K562 (cell line): ENCODE results near the gene ROS1. TPM values are rescaled to one million over a fixed set of nuclear protein-coding genes. Genes with fewer than 3 reads are reported as not detected.

Experiments used
- BRF1 ChIP-seq: IDR thresholded peaks from 3 replicates; pipeline ENCODE4 v1.6.1; 2011; ENCODE audit warnings: borderline replicate concordance, mild to moderate bottlenecking; ENCODE audit not compliant: insufficient read length; ENCODE audit errors: extremely low read depth
- GATAD2A ChIP-seq: fragments of 450-650 bp; IDR thresholded peaks from 2 replicates; pipeline ENCODE4 v1.6.1; 2017
- HMG20B ChIP-seq: fragments of 250-450 bp; sonication (Bioruptor Pico); IDR thresholded peaks from 2 replicates; pipeline ENCODE4 v1.5.0; 2021; ENCODE audit warnings: mild to moderate bottlenecking
- LCOR ChIP-seq: sonication (generic); formaldehyde crosslinking; IDR thresholded peaks from 2 replicates; pipeline ENCODE4 v1.8.0; 2022; ENCODE audit warnings: mild to moderate bottlenecking, missing genetic modification reagents
- SUPT5H ChIP-seq: fragments of 450-650 bp; IDR thresholded peaks from 2 replicates; pipeline ENCODE4 v1.6.1; 2016
- ZKSCAN3 ChIP-seq: fragments of 250-450 bp; sonication (Bioruptor Pico); IDR thresholded peaks from 2 replicates; pipeline ENCODE4 v1.4.0; 2020
- ZNF384 ChIP-seq: IDR thresholded peaks from 2 replicates; pipeline ENCODE4 v1.6.1; 2012; ENCODE audit warnings: low read depth, low read length, improper control_type of control experiment
- ZNF584 ChIP-seq: fragments of 200-800 bp; sonication (Bioruptor generic); IDR thresholded peaks from 2 replicates; pipeline ENCODE4 v1.6.1; 2016; ENCODE audit warnings: low read depth, mild to moderate bottlenecking, missing genetic modification characterization, missing compliant biosample characterization
- ZNF79 ChIP-seq: fragments of 250-450 bp; sonication (Bioruptor Pico); IDR thresholded peaks from 2 replicates; pipeline ENCODE4 v1.4.0; 2020; ENCODE audit warnings: low read depth, mild to moderate bottlenecking, moderate library complexity
- polyA plus RNA-seq, 8 experiments: library from polyadenylated mRNA; depleted of rRNA in 4 of 8; stranded (reverse) in 5 of 8; unstranded in 3 of 8; fragments of >200 nt; fragmentation: Nextera tagmentation in 2 of 8; fragmentation: Illumina TruSeq in 1 of 8; extraction: Ambion mirVana in 2 of 8; extraction: Trizol in 1 of 8; gene quantifications; 2 replicates each; pipeline versions ENCODE4 v1.2.1 to v1.2.3, GENCODE V29; 2011 to 2014; ENCODE audit warnings: inconsistent platforms in 1 of 8, missing spikeins in 1 of 8
- total RNA-seq, 7 experiments: library from RNA; depleted of rRNA in 6 of 7; stranded (reverse); fragments of >200 nt in 6 of 7; fragmentation: Illumina TruSeq in 2 of 7; extraction: Trizol in 2 of 7; gene quantifications; 2 replicates each; pipeline versions ENCODE4 v1.2.1 to v1.2.3, GENCODE V29; 2011 to 2021; ENCODE audit warnings: low replicate concordance in 1 of 7
- TF ChIP-seq, protein P1 (sequence below): sonication (generic); formaldehyde crosslinking; IDR thresholded peaks from 2 replicates; pipeline ENCODE4 v1.8.0; 2023; ENCODE audit warnings: missing genetic modification reagents, mild to moderate bottlenecking, borderline replicate concordance
- TF ChIP-seq, protein P2 (sequence below): fragments of 450-650 bp; IDR thresholded peaks from 2 replicates; pipeline ENCODE4 v1.6.1; 2016; ENCODE audit warnings: low read depth
- TF ChIP-seq, protein P3 (sequence below): fragments of 450-650 bp; IDR thresholded peaks from one replicate; pipeline ENCODE4 v1.6.1; 2018; ENCODE audit warnings: mild to moderate bottlenecking, moderate library complexity; ENCODE audit not compliant: partially characterized antibody

ROS1 gene
- total and polyA plus RNA-seq, 9 of the 15 experiments (the other 6 are each of a cell fraction or from before 2014, with no cell fraction given) = under 0.01 to 0.16 (median 0.04) TPM; not detected in 6

DNA sequence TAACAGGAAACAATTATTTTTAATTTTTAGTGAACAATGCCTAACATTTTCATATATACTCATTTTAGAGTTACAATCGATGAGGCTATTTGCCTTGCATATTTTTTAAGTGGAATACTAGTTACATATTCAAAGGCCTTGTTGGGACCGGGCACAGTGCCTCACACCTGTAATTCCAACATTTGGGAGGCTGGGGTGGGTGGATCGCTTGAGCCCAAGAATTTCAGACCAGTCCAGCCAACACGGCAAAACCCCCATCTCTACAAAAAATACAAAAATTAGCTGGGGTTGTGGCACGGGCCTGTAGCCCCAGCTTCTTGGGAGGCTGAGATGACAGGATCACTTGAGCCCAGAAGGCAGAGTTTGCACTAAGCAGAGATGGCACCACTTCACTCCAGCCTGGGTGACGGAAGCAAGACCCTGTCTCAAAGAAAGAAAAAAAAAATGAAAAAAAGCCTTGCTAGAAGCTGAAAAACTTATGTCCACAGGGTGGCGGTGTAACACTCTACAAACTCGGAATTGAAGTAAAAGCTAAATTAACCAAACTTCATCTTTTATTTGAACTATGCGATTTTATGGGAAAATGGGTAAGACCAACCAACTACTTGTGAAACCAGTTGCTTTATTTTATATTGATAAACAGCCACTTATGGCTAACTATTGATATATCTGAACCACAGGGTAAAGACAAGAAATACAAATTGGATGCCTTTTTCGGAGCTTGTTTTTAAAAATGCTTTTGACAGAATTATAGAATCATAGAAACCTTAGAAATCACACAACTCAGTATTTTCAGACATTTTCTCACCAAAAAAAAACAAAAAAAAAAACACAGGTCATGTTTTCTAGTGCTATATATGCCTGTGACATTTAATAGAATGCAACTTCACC lies 24.1 kb upstream of the ROS1 start (continued):
- TF ChIP-seq, protein P1, sequence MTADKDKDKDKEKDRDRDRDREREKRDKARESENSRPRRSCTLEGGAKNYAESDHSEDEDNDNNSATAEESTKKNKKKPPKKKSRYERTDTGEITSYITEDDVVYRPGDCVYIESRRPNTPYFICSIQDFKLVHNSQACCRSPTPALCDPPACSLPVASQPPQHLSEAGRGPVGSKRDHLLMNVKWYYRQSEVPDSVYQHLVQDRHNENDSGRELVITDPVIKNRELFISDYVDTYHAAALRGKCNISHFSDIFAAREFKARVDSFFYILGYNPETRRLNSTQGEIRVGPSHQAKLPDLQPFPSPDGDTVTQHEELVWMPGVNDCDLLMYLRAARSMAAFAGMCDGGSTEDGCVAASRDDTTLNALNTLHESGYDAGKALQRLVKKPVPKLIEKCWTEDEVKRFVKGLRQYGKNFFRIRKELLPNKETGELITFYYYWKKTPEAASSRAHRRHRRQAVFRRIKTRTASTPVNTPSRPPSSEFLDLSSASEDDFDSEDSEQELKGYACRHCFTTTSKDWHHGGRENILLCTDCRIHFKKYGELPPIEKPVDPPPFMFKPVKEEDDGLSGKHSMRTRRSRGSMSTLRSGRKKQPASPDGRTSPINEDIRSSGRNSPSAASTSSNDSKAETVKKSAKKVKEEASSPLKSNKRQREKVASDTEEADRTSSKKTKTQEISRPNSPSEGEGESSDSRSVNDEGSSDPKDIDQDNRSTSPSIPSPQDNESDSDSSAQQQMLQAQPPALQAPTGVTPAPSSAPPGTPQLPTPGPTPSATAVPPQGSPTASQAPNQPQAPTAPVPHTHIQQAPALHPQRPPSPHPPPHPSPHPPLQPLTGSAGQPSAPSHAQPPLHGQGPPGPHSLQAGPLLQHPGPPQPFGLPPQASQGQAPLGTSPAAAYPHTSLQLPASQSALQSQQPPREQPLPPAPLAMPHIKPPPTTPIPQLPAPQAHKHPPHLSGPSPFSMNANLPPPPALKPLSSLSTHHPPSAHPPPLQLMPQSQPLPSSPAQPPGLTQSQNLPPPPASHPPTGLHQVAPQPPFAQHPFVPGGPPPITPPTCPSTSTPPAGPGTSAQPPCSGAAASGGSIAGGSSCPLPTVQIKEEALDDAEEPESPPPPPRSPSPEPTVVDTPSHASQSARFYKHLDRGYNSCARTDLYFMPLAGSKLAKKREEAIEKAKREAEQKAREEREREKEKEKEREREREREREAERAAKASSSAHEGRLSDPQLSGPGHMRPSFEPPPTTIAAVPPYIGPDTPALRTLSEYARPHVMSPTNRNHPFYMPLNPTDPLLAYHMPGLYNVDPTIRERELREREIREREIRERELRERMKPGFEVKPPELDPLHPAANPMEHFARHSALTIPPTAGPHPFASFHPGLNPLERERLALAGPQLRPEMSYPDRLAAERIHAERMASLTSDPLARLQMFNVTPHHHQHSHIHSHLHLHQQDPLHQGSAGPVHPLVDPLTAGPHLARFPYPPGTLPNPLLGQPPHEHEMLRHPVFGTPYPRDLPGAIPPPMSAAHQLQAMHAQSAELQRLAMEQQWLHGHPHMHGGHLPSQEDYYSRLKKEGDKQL (CRISPR knock-in tag) = no peak
- TF ChIP-seq BRF1 (no peak), HMG20B (CRISPR knock-in tag) (no peak), GATAD2A (no peak), ZNF384 (peak; percentile 92), LCOR (CRISPR knock-in tag) (no peak), ZNF584 (CRISPR knock-in tag) (no peak), ZKSCAN3 (CRISPR knock-in tag) (no peak), ZNF79 (CRISPR knock-in tag) (no peak), SUPT5H (no peak)
- TF ChIP-seq, protein P2, sequence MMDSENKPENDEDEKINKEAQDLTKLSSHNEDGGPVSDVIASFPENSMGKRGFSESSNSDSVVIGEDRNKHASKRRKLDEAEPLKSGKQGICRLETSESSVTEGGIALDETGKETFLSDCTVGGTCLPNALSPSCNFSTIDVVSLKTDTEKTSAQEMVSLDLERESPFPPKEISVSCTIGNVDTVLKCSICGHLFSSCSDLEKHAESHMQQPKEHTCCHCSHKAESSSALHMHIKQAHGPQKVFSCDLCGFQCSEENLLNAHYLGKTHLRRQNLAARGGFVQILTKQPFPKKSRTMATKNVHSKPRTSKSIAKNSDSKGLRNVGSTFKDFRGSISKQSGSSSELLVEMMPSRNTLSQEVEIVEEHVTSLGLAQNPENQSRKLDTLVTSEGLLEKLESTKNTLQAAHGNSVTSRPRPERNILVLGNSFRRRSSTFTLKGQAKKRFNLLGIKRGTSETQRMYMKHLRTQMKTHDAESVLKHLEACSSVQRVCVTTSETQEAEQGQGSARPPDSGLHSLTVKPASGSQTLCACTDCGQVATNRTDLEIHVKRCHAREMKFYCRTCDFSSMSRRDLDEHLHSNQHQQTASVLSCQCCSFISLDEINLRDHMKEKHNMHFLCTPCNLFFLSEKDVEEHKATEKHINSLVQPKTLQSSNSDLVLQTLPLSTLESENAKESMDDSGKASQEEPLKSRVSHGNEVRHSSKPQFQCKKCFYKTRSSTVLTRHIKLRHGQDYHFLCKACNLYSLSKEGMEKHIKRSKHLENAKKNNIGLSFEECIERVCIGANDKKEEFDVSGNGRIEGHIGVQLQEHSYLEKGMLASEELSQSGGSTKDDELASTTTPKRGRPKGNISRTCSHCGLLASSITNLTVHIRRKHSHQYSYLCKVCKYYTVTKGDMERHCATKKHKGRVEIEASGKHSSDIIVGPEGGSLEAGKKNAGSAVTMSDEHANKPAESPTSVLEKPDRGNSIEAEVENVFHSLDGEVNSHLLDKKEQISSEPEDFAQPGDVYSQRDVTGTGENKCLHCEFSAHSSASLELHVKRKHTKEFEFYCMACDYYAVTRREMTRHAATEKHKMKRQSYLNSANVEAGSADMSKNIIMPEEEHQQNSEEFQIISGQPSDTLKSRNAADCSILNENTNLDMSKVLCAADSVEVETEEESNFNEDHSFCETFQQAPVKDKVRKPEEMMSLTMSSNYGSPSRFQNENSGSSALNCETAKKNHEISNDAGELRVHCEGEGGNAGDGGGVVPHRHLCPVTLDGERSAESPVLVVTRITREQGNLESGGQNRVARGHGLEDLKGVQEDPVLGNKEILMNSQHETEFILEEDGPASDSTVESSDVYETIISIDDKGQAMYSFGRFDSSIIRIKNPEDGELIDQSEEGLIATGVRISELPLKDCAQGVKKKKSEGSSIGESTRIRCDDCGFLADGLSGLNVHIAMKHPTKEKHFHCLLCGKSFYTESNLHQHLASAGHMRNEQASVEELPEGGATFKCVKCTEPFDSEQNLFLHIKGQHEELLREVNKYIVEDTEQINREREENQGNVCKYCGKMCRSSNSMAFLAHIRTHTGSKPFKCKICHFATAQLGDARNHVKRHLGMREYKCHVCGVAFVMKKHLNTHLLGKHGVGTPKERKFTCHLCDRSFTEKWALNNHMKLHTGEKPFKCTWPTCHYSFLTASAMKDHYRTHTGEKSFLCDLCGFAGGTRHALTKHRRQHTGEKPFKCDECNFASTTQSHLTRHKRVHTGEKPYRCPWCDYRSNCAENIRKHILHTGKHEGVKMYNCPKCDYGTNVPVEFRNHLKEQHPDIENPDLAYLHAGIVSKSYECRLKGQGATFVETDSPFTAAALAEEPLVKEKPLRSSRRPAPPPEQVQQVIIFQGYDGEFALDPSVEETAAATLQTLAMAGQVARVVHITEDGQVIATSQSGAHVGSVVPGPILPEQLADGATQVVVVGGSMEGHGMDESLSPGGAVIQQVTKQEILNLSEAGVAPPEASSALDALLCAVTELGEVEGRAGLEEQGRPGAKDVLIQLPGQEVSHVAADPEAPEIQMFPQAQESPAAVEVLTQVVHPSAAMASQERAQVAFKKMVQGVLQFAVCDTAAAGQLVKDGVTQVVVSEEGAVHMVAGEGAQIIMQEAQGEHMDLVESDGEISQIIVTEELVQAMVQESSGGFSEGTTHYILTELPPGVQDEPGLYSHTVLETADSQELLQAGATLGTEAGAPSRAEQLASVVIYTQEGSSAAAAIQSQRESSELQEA = no peak
- TF ChIP-seq, protein P3, sequence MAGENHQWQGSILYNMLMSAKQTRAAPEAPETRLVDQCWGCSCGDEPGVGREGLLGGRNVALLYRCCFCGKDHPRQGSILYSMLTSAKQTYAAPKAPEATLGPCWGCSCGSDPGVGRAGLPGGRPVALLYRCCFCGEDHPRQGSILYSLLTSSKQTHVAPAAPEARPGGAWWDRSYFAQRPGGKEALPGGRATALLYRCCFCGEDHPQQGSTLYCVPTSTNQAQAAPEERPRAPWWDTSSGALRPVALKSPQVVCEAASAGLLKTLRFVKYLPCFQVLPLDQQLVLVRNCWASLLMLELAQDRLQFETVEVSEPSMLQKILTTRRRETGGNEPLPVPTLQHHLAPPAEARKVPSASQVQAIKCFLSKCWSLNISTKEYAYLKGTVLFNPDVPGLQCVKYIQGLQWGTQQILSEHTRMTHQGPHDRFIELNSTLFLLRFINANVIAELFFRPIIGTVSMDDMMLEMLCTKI = no peak
